ENCODE data around the gene ASIC2.

- TF ChIP-seq CTCF (IDR thresholded peaks at IDR 0.05) (no peak), ZFX (IDR thresholded peaks at IDR 0.05; ENCODE audit: borderline replicate concordance) (no peak)
Observed at GRCh38 chr17:33175562-33175961, 117.5 kb downstream of the ASIC2 start.
